ENCODE results near the gene THYN1.
A peak's percentile ranks its signal among the peaks of the same experiment; 100 is the strongest.
"Not testable (repeated sequence)": the region's sequence is repeated elsewhere in the genome, so short reads cannot be mapped to it uniquely, and the experiment has no call there.

Gene THYN1

DNA sequence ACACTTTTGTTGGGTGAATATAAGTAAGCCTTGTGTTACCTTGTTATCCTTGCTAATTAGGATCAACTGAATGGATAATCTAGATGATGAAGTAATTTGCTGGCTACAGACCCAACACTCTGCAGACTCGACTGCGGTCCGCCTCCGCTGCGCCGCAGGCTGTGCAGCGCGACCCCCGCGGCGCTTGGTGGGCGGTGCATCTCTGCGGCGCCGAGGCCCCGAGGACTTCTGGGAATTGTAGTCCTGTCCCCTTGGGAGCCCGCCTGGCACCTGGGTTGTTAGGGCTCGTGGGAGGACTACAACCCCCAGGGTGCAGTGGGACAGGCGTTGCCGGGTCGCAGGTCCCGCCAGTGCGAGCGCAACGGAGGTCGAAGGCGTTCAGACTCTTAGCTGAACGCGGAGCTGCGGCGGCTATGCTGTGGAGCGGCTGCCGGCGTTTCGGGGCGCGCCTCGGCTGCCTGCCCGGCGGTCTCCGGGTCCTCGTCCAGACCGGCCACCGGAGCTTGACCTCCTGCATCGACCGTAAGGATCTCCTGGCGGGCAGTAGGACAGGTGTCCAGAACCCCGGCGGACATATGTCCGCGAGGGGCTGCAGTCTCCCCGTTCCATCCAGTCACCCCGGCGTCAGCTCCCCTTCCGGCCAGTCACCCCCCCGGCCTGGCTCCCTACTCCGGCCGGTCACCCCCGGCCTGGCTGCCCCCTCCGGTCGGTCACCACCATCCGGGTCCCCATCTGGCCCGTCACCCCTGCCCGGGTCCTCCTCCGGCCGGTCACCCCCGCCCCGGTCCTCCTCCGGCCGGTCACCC, at the start of gene THYN1, which contains the start of gene ACAD8:
THYN1 (minus strand) TSS at position 165 of the 806 bp plus-strand sequence. CDS start 470 bp downstream, outside the sequence.
ACAD8 (plus strand) TSS at position 381 of the 806 bp plus-strand sequence; CDS start at position 414, 33 bp downstream.
- DNase-seq (ENCODE audit: insufficient read length, low spot score) (peak; percentile 93), FAIRE-seq (peak; percentile 20)

DNA sequence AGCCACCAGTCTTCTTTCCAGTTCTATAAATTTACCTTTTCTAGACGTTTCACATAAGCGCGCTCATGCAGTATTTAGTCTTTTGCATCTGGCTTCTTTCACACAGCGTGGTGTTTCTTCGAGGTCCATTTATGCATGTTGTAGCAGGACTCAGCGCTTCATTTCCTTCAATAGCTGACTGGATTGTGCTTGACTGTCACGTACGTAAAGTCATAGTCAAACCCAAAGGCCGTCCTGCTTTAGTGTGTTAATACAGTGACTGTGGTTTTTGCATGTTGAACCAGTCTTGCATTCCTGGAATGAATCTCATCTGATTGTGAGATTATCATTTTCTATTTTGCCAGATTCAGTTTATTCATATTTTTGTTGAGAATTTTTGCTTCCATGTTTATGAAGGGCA, 41.5 kb upstream of the THYN1 start:
- DNase-seq (ENCODE audit: insufficient read length, low spot score) (no peak), FAIRE-seq (no peak)

DNA sequence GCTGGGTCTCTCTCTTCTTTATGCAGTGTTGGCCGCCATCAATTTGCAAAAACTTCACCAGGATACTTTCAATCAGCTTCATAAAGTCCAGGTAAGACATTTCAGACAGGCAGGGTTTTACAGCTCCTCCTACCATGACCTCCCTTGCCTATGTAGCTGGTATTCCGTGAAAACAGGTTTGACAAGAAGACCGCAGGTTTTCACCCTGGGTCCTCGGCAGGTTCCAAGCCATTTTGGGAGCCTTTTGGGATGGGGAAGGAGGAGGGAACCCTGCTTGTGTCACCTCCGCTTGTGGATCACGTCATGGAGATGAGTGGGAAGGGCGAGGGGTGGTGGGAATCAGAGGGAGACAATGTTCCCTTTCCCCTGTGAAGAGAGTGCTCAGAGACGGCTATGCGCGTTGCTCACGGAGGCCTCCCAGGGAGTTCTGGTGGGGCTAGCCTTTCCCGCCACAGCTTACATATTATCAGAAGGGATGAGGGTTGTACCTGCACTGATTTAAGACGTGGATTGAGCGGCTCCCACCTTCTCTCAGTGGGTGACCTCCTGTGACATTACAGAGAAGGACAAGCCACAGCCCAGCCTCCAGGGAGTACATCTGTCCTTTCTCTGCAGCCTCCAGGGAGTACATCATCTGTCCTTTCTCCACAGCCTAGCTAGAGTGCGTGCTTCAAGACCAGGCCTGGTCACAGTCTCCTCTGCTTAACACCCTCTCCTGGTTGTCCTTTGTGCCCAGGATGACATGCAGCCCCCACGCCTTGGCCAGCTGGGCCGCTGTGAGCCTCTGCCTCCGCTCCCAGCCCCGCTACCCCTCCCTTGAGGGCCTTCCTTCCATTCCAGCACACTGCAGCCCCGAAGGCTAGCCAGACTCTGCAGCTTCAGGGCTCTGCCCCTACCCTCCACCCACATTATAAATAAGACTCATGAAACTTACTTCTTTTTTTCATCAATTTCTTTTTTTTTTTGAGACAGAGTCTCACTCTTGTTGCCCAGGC, 40.3 kb upstream of the THYN1 start:
- FAIRE-seq: no peak
- no peak for DNase-seq (ENCODE audit: insufficient read length, low spot score)

DNA sequence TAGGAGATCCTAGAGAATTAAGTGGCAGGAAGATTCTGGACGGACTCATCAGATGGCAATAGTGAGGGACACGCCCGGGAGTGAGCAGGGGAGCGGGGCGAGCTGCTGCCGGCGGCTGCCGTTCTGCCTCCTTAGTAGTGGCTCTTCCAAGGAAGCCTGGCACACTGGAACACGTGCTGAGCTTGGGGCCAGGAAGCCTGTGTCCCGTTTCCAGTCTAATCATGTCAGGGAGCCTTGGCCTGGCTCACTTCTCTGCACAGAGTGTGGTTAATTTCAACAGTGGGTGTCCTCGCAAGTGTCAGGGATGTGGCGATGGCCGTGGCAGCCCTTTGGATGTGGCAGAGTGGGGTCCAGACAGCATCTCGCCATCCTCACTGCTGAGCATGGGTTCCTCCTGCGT, 39.5 kb upstream of the THYN1 start:
- FAIRE-seq (no peak), DNase-seq (ENCODE audit: insufficient read length, low spot score) (no peak)

DNA sequence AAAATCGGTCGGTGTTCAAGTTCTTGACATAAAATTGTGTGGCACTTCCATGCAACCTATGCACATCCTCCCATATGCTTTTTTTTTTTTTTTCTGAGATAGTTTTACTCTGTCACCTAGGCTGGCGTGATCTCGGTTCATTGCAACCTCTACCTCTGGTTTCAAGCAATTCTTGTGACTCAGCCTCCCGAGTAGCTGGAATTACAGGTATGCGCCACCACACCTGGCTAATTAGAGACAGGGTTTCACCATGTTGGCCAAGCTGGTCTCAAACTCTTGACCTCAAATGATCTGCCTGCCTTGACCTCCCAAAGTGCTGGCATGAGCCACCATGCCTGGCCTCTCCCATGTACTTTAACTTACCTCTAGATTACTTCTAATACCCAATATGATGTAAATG, 38.0 kb upstream of the THYN1 start:
- no peak for DNase-seq (ENCODE audit: insufficient read length, low spot score)
- no peak for FAIRE-seq

DNA sequence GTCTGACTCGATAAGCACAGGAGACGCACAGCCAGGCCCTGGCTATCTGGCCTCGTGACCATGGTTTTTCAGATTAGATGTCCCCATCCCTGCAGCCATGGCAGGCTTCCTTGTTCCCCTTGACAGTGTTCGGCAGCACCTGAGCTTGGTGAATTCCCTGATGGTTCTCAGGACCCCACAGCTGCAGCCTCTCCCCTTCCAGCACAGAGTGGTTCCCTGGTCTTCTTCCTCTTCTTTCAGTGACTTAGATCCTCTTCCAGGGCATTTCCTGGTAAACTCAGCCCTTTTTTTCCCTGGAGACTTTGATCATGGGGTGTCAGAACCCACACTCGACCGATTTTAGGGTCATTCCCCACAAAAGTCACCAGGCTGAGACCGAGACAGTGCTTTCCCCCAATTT, 37.5 kb upstream of the THYN1 start:
- no peak for DNase-seq (ENCODE audit: insufficient read length, low spot score)
- FAIRE-seq: no peak

DNA sequence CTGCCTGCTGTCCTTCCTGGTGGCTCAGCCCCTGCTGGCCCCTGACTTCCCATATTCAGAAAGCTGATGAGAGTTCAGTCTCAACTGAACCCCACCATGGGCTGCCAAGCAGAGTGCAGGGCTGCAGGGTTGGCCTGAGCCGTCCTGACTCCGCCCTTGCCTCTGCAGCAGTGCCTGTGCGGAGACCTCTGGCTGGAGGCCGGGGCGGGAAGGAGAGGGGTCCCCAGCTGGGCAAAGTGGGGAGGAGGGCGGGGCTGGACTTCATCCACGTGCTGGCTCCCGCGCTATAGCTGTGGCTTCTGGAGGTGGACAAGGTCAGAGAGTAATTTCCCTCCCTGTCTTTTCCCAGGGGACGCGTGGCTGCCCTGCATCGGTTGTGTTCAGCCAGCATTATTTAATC, 36.6 kb upstream of the THYN1 start:
- no peak for DNase-seq (ENCODE audit: insufficient read length, low spot score)
- no peak for FAIRE-seq

DNA sequence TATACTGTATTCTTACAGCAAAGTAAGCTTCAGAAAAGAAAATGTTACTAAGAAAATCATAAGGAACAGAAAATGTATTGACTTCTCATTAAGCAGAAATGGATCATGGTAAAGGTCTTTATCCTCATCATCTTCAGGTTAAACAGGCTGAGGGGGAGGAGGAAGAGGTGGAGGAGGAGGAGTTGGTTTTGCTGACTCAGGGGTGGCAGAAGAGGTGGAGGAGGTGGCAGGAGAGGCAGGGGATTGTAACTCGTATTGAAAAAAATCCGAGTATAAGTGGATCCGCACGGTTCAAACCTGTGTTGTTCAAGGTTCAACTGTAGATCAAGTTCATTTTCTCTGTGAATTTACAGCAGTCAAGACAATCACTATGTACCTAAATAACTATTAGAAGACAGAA, 36.0 kb upstream of the THYN1 start:
- FAIRE-seq (no peak), DNase-seq (ENCODE audit: insufficient read length, low spot score) (no peak)

DNA sequence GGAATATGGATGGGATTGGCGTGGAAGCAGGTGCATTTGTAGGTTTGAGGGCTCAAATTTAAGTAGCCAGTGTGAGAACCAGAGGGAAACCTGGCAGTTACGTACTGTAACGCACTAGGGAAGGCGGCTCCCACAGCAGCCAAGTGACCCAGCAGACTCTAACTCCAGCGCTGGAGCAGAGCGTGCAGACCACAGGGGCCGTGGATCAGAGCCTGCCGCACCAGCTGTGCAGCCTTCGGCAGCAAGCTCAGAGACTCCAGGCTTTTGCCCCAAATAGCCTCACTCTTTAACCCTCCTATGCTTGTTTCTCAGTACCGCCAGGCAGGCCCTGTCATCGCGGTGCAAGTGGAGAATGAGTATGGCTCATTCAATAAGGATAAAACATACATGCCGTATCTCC, 35.3 kb upstream of the THYN1 start:
- DNase-seq (ENCODE audit: insufficient read length, low spot score): no peak
- no peak for FAIRE-seq

DNA sequence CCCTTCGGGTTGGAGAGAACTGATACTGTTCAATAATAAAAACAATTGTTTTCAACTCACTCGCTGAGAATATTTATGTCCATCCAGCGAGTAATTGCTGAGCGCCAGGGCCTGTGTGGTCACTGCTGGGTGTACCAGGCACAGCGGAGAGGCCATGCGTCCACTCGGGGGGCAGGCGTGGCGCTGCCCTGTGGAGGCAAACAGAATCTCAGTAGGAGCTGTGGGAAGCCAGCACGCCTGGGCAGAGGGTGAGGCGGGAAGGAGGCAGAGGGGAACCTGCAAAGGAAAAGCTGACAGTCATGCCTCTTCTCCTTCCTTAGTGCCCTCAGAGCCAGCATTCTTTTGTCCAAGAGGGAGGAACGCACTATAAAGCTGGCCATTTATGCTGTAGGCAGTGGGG, 34.4 kb upstream of the THYN1 start:
- DNase-seq (ENCODE audit: insufficient read length, low spot score): no peak
- no peak for FAIRE-seq

DNA sequence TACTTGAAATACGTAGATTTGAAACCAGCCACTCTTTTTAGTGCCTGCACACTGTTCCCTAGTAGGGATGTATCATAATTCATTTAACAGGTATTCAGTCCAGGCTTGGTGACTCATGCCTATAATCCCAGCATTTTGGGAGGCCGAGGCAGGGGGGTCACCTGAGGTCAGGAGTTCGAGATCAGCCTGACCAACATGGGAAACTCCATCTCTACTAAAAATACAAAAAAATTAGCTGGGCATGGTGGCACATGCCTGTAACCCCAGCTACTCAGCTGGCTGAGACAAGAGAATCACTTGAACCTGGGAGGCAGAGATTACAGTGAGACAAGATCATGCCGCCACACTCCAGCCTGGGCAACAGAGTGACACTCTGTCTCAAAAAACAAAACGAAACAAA, 31.2 kb upstream of the THYN1 start:
- FAIRE-seq; DNase-seq (ENCODE audit: insufficient read length, low spot score): not testable (repeated sequence)

DNA sequence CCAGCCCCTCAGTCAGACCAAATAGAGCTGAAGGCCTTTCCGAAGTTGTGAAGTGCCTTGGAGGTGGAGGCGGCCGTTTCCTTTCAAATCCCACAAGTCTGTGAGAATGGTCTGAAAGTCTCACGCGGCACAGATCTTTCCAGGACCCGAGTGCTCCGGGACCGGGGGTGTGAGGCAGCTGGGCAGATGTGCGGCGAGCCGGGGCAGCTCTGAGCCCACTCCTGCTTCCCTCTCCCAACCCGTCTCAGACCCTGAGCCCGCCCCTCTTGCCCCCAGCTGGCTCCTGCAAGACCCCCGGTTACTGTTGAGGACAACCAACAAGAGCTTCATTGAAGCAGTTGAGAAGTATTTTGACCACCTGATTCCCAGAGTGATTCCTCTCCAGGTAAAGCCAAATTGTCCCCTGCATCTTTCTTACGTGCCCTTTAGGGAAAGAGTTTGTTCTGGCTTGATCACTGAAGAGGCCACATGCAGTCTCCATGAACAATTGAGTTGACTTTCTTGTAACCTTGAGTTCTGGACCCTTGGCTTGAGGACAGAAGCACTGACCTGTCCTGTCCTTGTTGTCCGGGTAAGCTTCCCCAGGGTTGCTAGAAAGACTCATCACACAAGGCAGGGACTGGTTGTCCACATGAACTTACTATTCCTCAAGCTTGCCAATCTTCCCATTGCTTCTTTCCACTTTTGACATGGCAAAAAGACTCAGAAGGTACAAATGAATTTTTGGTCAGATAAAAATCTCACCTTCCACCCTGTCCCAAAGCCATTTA, 30.5 kb upstream of the THYN1 start:
- no peak for DNase-seq (ENCODE audit: insufficient read length, low spot score)
- no peak for FAIRE-seq

DNA sequence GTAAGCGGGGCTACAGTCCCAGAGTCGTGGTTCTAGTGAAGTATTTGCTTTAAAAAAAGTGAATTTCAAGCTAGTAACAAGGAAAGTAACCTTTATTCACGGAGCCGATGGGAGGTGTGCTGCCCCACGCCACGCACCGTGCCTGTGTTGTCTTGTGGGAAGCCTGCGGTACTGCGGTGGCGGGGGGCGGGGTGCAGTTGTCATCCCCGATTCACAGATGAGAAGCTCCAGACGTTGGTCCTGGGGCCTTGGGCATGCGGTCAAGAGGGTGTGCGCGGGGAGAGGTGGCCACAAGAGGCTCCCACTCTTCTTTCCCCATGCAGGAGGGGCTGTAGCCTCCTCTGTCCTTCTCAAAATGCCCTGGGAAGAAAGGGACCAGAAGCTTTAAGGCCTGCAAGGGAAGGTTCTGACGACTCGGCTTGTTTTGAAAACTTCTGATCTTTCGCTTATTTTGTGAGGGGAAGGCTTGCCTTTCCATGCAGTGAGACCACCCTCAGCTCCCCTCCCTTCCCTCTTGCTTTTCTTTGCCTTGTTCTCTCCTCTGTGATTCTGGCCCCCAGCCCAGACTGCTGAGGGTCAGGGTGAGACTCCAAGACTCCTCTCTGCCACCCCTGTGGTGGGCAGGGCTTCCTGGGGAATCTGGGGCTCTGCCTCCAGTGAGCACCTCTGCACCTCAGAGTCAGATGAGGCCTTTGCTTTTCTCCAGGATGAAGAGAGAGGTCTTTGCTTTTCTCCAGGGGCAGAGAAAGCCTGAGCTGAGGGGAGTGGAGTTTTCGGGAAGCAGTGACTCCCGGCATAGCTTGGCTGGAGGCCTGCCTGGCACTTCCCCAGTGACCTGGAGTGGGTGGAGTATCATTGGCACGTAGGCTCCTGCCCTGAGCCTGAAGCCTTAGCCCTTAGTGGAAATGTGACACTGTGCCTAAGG, 29.2 kb upstream of the THYN1 start:
- DNase-seq (ENCODE audit: insufficient read length, low spot score) (no peak), FAIRE-seq (no peak)

DNA sequence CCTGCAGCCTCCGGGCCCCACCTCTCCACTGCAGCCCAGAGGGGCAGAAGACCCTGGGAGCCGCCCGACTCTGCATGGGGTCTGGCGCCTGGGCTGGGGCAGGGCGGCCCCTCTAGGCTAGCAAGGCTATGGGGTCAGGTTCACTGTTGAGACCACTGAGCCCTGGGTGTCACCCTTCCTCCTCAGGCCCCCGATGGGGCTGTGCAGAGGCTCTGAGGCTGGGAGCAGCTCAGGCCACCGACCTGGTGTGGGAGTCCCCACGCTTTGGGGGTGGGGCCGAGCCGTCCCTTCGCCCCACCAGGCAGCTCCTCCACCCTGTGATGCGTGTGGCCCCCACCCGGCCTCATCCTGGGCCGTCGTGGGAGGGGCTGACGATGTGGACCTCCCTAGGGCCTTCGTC, 28.5 kb upstream of the THYN1 start:
- not testable (repeated sequence) for FAIRE-seq; DNase-seq (ENCODE audit: insufficient read length, low spot score)

DNA sequence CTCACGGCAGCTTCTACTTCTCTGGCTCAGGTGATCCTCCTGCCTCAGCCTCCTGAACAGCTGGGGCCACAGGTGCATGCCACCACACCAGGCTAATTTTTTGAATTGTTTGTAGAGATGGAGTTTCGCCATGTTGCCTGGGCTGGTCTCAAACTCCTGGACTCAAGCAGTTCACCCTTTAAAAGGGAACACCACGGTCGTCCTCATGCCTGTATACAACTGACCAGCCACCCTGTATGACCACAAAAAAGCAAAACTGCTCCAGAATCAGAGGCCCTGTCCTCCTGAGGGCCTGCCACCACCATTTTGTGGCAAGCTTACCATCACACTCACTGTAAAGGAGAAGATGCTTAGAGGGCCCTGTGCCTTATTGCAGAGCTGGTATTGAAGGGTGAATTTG, 25.2 kb upstream of the THYN1 start:
- DNase-seq (ENCODE audit: insufficient read length, low spot score) (no peak), FAIRE-seq (no peak)

DNA sequence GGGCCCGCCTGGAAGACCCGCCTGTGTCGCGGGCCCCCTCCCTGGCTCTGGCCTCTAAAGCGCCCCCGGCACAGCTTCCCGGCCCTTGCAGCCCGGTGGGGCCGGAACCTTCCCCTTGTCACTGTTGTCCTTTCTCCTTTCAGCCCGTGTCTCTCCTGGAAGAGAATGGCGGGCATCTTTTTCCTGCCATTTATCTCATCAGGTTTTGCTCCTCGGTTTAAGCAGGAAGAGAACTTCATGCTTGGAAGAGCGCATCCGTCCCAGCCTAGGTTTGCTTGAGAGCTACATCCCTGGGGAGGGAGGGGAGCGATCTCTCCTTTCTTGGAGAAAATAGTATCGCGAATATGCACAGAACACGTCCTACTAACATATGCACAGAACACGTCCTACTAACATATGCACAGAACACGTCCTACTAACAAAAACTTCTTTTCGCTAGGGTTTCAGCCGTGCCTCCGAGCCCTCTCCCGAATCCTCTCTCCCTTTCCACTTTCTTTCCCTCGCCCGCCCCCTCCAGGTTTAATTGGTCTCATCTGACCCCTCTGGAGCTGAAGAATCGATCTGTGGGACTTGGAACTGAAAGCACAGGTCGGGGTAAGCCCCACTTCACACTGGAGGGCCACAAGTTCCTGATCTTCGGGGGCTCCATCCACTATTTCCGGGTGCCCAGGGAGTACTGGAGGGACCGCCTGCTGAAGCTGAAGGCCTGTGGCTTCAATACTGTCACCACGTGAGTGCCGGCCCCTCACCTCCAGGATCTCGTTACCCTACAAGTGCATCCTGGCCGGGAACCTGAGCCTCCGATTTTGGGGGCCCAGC, 24.2 kb upstream of the THYN1 start:
- FAIRE-seq (no peak), DNase-seq (ENCODE audit: insufficient read length, low spot score) (no peak)

DNA sequence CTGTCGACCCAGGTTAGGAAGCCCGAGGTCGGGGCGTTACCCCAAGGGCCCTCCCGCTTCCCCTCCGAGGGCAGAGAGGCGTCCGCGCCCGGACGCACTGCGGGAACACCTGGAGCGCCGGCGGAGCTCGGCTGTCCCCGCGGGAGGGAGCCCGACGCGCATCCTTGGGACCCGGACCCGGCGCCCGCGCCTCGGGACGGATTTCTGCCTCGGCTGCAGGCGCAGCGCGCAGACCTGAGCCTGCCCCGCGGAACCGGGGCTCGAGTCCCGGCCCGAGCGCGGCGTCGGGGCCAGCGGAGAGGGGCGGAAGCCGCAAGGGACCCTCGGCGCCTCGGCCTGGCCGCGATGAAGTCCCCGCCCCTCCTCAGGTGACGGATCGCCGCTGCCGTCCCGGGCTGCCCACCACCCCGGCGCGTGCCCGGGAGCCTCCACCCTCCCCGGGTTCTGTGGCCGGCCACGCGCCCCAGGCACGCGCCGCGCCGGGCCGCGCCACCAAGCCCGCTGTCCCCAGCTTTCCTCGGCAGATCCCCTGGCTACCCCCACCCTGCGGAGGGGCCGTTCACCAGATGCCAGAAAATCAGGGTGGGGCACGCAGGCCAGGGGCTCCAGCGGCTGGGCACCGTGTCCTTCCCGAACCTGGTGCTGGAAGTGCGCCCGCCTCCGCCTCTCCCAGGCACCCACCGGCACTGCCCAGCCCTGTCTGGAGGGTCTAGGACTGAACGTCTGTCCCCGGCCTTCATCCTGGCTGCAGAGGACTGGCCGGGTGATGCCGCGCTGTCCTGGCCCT, 23.4 kb upstream of the THYN1 start:
- no peak for FAIRE-seq

More for the DNA sequence above, 23.4 kb upstream of the THYN1 start:
- no peak for DNase-seq (ENCODE audit: insufficient read length, low spot score)

All from HTR-8/SVneo (cell line).